GM12878 (cell line): ENCODE data around the gene ANO8. TPM values are rescaled to one million over a fixed set of nuclear protein-coding genes. Genes with fewer than 3 reads are reported as not detected.
A peak's percentile ranks its signal among the peaks of the same experiment; 100 is the strongest.

ENCODE experiments used
- ATAC-seq: fragments of 200-7000 bp; cut with Tn5 transposase; 3 replicates; pipeline ENCODE4 v1.9.1; 2020; ENCODE audit warnings: mild to moderate bottlenecking, moderate library complexity
- BruUV-seq: library from RNA; stranded (reverse); fragments of 400-500 nt; replicated peaks from 2 replicates; lab custom pipeline; 2021; lab: Mats Ljungman, UMichigan
- CTCF ChIA-PET: fragments of 300-600 bp; sonication (Branson Sonifier 250); formaldehyde crosslinking; extraction: SDS; loops from one replicate; lab custom pipeline; 2021; ENCODE audit warnings: inconsistent platforms; lab: Yijun Ruan, JAX
- POLR2A ChIA-PET: fragments of 350-600 bp; formaldehyde crosslinking; extraction: SDS; loops from one replicate; lab custom pipeline; 2021; ENCODE audit warnings: inconsistent platforms; lab: Charles Lee
- RAD21 ChIA-PET: fragments of 300-600 bp; sonication (Branson Sonifier 250); formaldehyde crosslinking; loops from one replicate; lab custom pipeline; 2023; ENCODE audit warnings: antibody characterized with exemption; ENCODE audit not compliant: unreplicated experiment; lab: Charles Lee
- SMC1A ChIA-PET: fragments of 300-600 bp; sonication (Branson Sonifier 250); formaldehyde crosslinking; loops from one replicate; lab custom pipeline; 2023; ENCODE audit not compliant: unreplicated experiment, uncharacterized antibody; lab: Charles Lee
- DNase-seq: peaks from one replicate; pipeline ENCODE4 v3.0.0-alpha.2; 2011; ENCODE audit warnings: low read depth, low spot score
- FAIRE-seq: peaks from 3 replicates; lab custom pipeline; 2011; peaks lifted over from hg19 to GRCh38; lab: Jason Lieb, UNC
- H2AFZ ChIP-seq: 2 replicates; pipeline ENCODE4 v1.6.0; 2011; ENCODE audit warnings: low read depth, low read length, control low read depth; ENCODE audit not compliant: control insufficient read depth
- H3K27ac ChIP-seq: 2 replicates; pipeline ENCODE4 v1.5.1; 2011; ENCODE audit warnings: control low read depth; ENCODE audit not compliant: control insufficient read depth, insufficient read depth
- H3K27me3 ChIP-seq, 2 experiments: replicated peaks in 1 of 2; 2 replicates each; pipeline versions ENCODE4 v1.6.0 to v1.6.1; 2011; ENCODE audit warnings: low read length in 1 of 2; ENCODE audit not compliant: control insufficient read depth in 2 of 2, insufficient read depth in 2 of 2
- H3K36me3 ChIP-seq, 2 experiments: 2 replicates each; pipeline ENCODE4 v1.5.1; 2011; ENCODE audit warnings: low read length in 1 of 2; ENCODE audit not compliant: control insufficient read depth in 2 of 2, insufficient read depth in 2 of 2
- H3K4me1 ChIP-seq: 2 replicates; pipeline ENCODE4 v1.6.1; 2011; ENCODE audit warnings: mild to moderate bottlenecking, low read length, moderate library complexity, mixed read lengths; ENCODE audit not compliant: control insufficient read depth, insufficient read depth
- H3K4me2 ChIP-seq: 2 replicates; pipeline ENCODE4 v1.6.0; 2011; ENCODE audit warnings: control low read depth; ENCODE audit not compliant: control insufficient read depth, insufficient read depth
- H3K4me3 ChIP-seq: fragments of 200-600 bp; sonication (generic); 2 replicates; pipeline ENCODE4 v1.5.1; 2016
- H3K79me2 ChIP-seq: 2 replicates; pipeline ENCODE4 v1.6.0; 2011; ENCODE audit warnings: low read length; ENCODE audit not compliant: control insufficient read depth, insufficient read depth
- H3K9ac ChIP-seq: 2 replicates; pipeline ENCODE4 v1.8.0; 2011; ENCODE audit warnings: low read length, control low read depth, mixed read lengths; ENCODE audit not compliant: control insufficient read depth, insufficient read depth
- H3K9me3 ChIP-seq: replicated peaks from 3 replicates; pipeline ENCODE4 v1.5.1; 2011; ENCODE audit warnings: mild to moderate bottlenecking, low read length; ENCODE audit not compliant: control insufficient read depth, insufficient read depth
- H4K20me1 ChIP-seq: 2 replicates; pipeline ENCODE4 v1.6.0; 2011; ENCODE audit not compliant: control insufficient read depth, insufficient read depth
- BHLHE40 ChIP-seq, 2 experiments: fragments of 450-650 bp in 1 of 2; IDR thresholded peaks; 2 replicates each; pipeline ENCODE4 v1.6.1; 2011 to 2017; ENCODE audit warnings: low read depth in 2 of 2, borderline replicate concordance in 1 of 2, improper control_type of control experiment in 1 of 2, low read length in 1 of 2, mild to moderate bottlenecking in 1 of 2
- CREM ChIP-seq: IDR thresholded peaks from 2 replicates; pipeline ENCODE4 v1.6.1; 2014; ENCODE audit warnings: antibody characterized with exemption, low read depth
- IKZF1 ChIP-seq: fragments of 450-650 bp; conservative IDR thresholded peaks from 2 replicates; pipeline ENCODE4 v1.6.1; 2017; ENCODE audit warnings: antibody characterized with exemption, mild to moderate bottlenecking
- JUNB ChIP-seq: IDR thresholded peaks from 2 replicates; pipeline ENCODE4 v1.6.1; 2016; ENCODE audit warnings: antibody characterized with exemption, mild to moderate bottlenecking
- KLF5 ChIP-seq: fragments of 450-650 bp; IDR thresholded peaks from 2 replicates; pipeline ENCODE4 v1.6.1; 2014; ENCODE audit warnings: mild to moderate bottlenecking; ENCODE audit not compliant: partially characterized antibody
- MXI1 ChIP-seq: fragments of 150-350 bp; IDR thresholded peaks from 2 replicates; pipeline ENCODE4 v1.6.1; 2011; ENCODE audit warnings: low read depth, mild to moderate bottlenecking, inconsistent platforms, low read length, improper control_type of control experiment
- MYC ChIP-seq: IDR thresholded peaks from 2 replicates; pipeline ENCODE4 v1.6.1; 2011; ENCODE audit warnings: mild to moderate bottlenecking, low read length, moderate library complexity, inconsistent platforms; ENCODE audit not compliant: insufficient read depth, insufficient replicate concordance, insufficient read length, severe bottlenecking
- NBN ChIP-seq: fragments of 450-650 bp; IDR thresholded peaks from 2 replicates; pipeline ENCODE4 v1.6.1; 2016
- PML ChIP-seq: IDR thresholded peaks from 2 replicates; pipeline ENCODE4 v1.6.1; 2012; ENCODE audit warnings: low read length, inconsistent platforms
- POLR2A ChIP-seq: IDR thresholded peaks from 2 replicates; pipeline ENCODE4 v1.6.1; 2011; ENCODE audit warnings: low read depth, mild to moderate bottlenecking, low read length
- POU2F2 ChIP-seq: IDR thresholded peaks from 3 replicates; pipeline ENCODE4 v1.6.1; 2011; ENCODE audit warnings: low read depth, mild to moderate bottlenecking, low read length, borderline replicate concordance
- RAD21 ChIP-seq: IDR thresholded peaks from 2 replicates; pipeline ENCODE4 v1.6.1; 2011; ENCODE audit warnings: mild to moderate bottlenecking, low read depth, low read length, moderate library complexity; ENCODE audit not compliant: insufficient read depth
- SIN3A ChIP-seq: IDR thresholded peaks from 2 replicates; pipeline ENCODE4 v1.6.1; 2012; ENCODE audit warnings: low read depth, low read length, improper control_type of control experiment
- SMARCA5 ChIP-seq: fragments of 450-650 bp; IDR thresholded peaks from 2 replicates; pipeline ENCODE4 v1.6.1; 2017; ENCODE audit warnings: mild to moderate bottlenecking
- SMC3 ChIP-seq: IDR thresholded peaks from 2 replicates; pipeline ENCODE4 v1.6.1; 2011; ENCODE audit warnings: low read length, improper control_type of control experiment, borderline replicate concordance
- TARDBP ChIP-seq: IDR thresholded peaks from 2 replicates; pipeline ENCODE4 v1.6.1; 2016; ENCODE audit warnings: borderline replicate concordance
- TCF3 ChIP-seq: IDR thresholded peaks from 2 replicates; pipeline ENCODE4 v1.6.1; 2012; ENCODE audit warnings: low read depth, mild to moderate bottlenecking, low read length, borderline replicate concordance; ENCODE audit not compliant: insufficient read depth
- YBX1 ChIP-seq: fragments of 450-650 bp; IDR thresholded peaks from 2 replicates; pipeline ENCODE4 v1.6.1; 2016; ENCODE audit warnings: antibody characterized with exemption
- YY1 ChIP-seq: IDR thresholded peaks from 2 replicates; pipeline ENCODE4 v1.6.1; 2011; ENCODE audit warnings: low read depth, mild to moderate bottlenecking, low read length
- WGBS: methylation state at CpG from one replicate; pipeline ENCODE4 v1.1.6; 2016; ENCODE audit warnings: low lambda C conversion rate; ENCODE audit not compliant: insufficient replicate concordance, insufficient coverage; ENCODE audit errors: missing lambda C conversion rate; 5-methylcytosine and 5-hydroxymethylcytosine counted together
- in situ Hi-C: fragments of 300-500 bp; cut with MboI; formaldehyde crosslinking; loops from 9 replicates; pipeline ENCODE4 v1.14.3; 2018; ENCODE audit warnings: mixed read lengths
- intact Hi-C: fragments of 100-400 bp; cut with micrococcal nuclease; formaldehyde crosslinking; loops from one replicate; pipeline ENCODE4 v1.14.2; 2022; ENCODE audit not compliant: unreplicated experiment
- polyA plus RNA-seq, 11 experiments: library from polyadenylated mRNA; depleted of rRNA in 4 of 11; unstranded in 6 of 11; stranded (reverse) in 5 of 11; fragments of >200 nt; fragmentation: Nextera tagmentation in 4 of 11; fragmentation: Illumina TruSeq in 1 of 11; extraction: Ambion mirVana in 4 of 11; extraction: Trizol in 1 of 11; gene quantifications; 1 replicate in 1 of 11; 2 replicates in 10 of 11; pipeline versions ENCODE4 v1.2.1 to v1.2.3, GENCODE V29; 2011 to 2016; ENCODE audit warnings: inconsistent platforms in 2 of 11, missing spikeins in 2 of 11, low read depth in 1 of 11
- total RNA-seq, 4 experiments: library from RNA; depleted of rRNA in 3 of 4; stranded (reverse); fragments of >200 nt in 3 of 4; fragmentation: Illumina TruSeq in 1 of 4; extraction: Trizol in 1 of 4; gene quantifications; 2 replicates each; pipeline versions ENCODE4 v1.2.1 to v1.2.3, GENCODE V29; 2013 to 2021
- TF ChIP-seq, protein P1 (sequence below): fragments of 450-650 bp; conservative IDR thresholded peaks from 2 replicates; pipeline ENCODE4 v1.6.1; 2017; ENCODE audit warnings: mild to moderate bottlenecking, moderate library complexity
- TF ChIP-seq, protein P2 (sequence below): fragments of 450-650 bp; IDR thresholded peaks from 2 replicates; pipeline ENCODE4 v1.6.1; 2016; ENCODE audit warnings: mild to moderate bottlenecking

Gene ANO8
- total and polyA plus RNA-seq, 10 of the 15 experiments (the other 5 are each of a cell fraction or from before 2014, with no cell fraction given) = 0.04 to 6.7 (median 1.1) TPM

DNA sequence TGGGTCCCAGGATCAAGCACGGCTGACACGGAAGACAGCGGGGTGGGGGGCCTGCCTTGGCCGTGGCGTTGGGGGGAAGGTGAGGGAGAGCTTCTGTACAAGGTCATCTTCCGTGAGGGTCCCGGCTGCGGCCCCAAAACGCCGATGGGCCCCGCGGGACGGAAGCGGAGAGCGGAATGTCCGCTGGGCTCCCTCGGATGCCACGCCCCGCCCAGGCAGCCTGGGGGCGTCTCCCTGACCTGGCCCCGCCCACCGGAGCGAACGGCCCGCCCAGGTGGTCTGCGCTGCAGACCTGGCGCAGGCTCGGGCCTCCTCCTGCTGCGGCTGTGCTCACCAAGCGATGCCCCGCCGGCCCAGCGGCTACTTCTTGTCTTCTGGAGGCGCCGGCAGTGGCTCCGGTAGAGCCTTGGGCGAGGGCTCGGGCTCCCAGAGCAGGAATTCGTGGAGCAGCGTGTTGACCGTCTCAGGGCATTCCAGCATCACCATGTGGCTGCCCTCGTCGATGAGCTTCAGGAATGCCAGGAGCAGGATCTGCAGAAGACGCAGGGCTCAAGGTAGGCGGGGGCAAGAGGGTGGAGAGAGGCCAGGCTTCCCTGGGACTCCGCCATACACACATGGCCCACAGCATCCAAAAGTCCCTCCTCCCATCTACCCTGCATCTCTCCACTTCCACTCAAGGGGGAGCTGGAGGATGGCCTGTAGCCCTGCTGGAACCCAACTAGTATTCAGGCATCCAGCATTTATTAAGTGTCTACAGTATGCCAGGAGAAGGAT, 42.2 kb downstream of the ANO8 start:
- ChIA-PET SMC1A (interaction anchor here (1.0 to 2.0 kb wide), 7 partner anchors 10 to 100 kb away, joined by 3 to 9 read pairs (median 4); partner anchors contain the start of genes ANKLE1, DDA1 and MRPL34), CTCF (interaction anchor here (0.6 to 6.5 kb wide), 12 partner anchors 9 to 173 kb away, joined by 3 to 81 read pairs (median 4); partner anchors contain the start of genes ABHD8, ANKLE1, ANO8 and BABAM1), RAD21 (interaction anchor here (0.6 to 3.2 kb wide), 9 partner anchors 10 to 93 kb away, joined by 3 to 17 read pairs (median 5); partner anchors contain the start of genes ABHD8, BABAM1, DDA1 and MRPL34), POLR2A (interaction anchor here (0.7 to 1.9 kb wide), 5 partner anchors 11 to 936 kb away, joined by 3 to 12 read pairs (median 5); partner anchors contain the start of genes ABHD8, DDA1 and MRPL34)
- Histone ChIP-seq H3K9me3 (no peaks in the 10 kb centered on the region; the same call in 2 of the 3 replicates), H3K36me3 (no peaks in the 10 kb centered on the region), H2AFZ (peak overlapping the region; percentile 91), H3K27ac (peak overlapping the region; percentile 35), H3K4me3 (peak overlapping the region; percentile 86), H3K79me2 (no peaks in the 10 kb centered on the region; the same call in 1 of the 2 replicates), H3K4me2 (peak overlapping the region; percentile 90), H3K27me3 (no peaks in the 10 kb centered on the region), H4K20me1 (no peaks in the 10 kb centered on the region), H3K9ac (peak overlapping the region; percentile 27), H3K4me1 (peaks cover 4% of the 10 kb centered on the region; the same call in 1 of the 2 replicates)
- 2% methylated on average over 46 of the region's 46 CpGs for WGBS
- FAIRE-seq (peak; percentile 96), ATAC-seq (peak; percentile 97), DNase-seq (peak; percentile 46)
- in situ Hi-C loops (loop anchor here (5.0 kb wide), 1 partner anchor 95 kb away; no protein-coding TSS in a partner anchor), intact Hi-C loops (loop anchor here (1.0 to 5.0 kb wide), 2 partner anchors 45 to 92 kb away; partner anchors contain the start of gene GTPBP3)
- BruUV-seq = no TSS peak
- TF ChIP-seq, protein P1, sequence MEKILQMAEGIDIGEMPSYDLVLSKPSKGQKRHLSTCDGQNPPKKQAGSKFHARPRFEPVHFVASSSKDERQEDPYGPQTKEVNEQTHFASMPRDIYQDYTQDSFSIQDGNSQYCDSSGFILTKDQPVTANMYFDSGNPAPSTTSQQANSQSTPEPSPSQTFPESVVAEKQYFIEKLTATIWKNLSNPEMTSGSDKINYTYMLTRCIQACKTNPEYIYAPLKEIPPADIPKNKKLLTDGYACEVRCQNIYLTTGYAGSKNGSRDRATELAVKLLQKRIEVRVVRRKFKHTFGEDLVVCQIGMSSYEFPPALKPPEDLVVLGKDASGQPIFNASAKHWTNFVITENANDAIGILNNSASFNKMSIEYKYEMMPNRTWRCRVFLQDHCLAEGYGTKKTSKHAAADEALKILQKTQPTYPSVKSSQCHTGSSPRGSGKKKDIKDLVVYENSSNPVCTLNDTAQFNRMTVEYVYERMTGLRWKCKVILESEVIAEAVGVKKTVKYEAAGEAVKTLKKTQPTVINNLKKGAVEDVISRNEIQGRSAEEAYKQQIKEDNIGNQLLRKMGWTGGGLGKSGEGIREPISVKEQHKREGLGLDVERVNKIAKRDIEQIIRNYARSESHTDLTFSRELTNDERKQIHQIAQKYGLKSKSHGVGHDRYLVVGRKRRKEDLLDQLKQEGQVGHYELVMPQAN = 0 out of 2 replicates have a peak, but pooled peaks have one; percentile 32
- TF ChIP-seq YY1 (peak; percentile 70; the same call in 1 of the 2 replicates), SIN3A (no peak), TCF3 (no peak), SMARCA5 (peak; percentile 93), JUNB (no peak), BHLHE40 (IDR thresholded peaks at IDR 0.05; ENCODE audit: borderline replicate concordance in 1 of 2, low read depth in 2 of 2, low read length in 1 of 2) (0 out of 4 replicates have a peak, but pooled peaks of 1 of the 2 experiments have one; percentile 6), MXI1 (peak; percentile 77), NBN (peak; percentile 48; the same call in 1 of the 2 replicates), POLR2A (peak; percentile 82), POU2F2 (0 out of 3 replicates have a peak, but pooled peaks have one; percentile 6), KLF5 (peak; percentile 47), CREM (0 out of 2 replicates have a peak, but pooled peaks have one; percentile 15), RAD21 (peak; percentile 94), SMC3 (peak; percentile 60; the same call in 1 of the 2 replicates), TARDBP (peak; percentile 35; the same call in 1 of the 2 replicates), MYC (no peak), PML (no peak), IKZF1 (peak; percentile 58), YBX1 (no peak)
- TF ChIP-seq, protein P2, sequence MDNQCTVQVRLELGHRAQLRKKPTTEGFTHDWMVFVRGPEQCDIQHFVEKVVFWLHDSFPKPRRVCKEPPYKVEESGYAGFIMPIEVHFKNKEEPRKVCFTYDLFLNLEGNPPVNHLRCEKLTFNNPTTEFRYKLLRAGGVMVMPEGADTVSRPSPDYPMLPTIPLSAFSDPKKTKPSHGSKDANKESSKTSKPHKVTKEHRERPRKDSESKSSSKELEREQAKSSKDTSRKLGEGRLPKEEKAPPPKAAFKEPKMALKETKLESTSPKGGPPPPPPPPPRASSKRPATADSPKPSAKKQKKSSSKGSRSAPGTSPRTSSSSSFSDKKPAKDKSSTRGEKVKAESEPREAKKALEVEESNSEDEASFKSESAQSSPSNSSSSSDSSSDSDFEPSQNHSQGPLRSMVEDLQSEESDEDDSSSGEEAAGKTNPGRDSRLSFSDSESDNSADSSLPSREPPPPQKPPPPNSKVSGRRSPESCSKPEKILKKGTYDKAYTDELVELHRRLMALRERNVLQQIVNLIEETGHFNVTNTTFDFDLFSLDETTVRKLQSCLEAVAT = no peak
